GM12865 (cell line): ENCODE results near the gene GPC5.

ENCODE experiments used
- DNase-seq: peaks from one replicate; pipeline ENCODE4 v3.0.0; 2010; ENCODE audit warnings: low read depth
- H3K4me3 ChIP-seq: 2 replicates; pipeline ENCODE4 v1.5.1; 2011; ENCODE audit warnings: mild to moderate bottlenecking, low read depth, low read length, control low read depth
- TF ChIP-seq, protein P1 (sequence below): IDR thresholded peaks from 2 replicates; pipeline ENCODE4 v1.5.1; 2011; ENCODE audit warnings: low read length, control low read depth, low read depth, inconsistent platforms; ENCODE audit not compliant: insufficient read depth; ENCODE audit errors: missing control alignments

Gene GPC5

DNA sequence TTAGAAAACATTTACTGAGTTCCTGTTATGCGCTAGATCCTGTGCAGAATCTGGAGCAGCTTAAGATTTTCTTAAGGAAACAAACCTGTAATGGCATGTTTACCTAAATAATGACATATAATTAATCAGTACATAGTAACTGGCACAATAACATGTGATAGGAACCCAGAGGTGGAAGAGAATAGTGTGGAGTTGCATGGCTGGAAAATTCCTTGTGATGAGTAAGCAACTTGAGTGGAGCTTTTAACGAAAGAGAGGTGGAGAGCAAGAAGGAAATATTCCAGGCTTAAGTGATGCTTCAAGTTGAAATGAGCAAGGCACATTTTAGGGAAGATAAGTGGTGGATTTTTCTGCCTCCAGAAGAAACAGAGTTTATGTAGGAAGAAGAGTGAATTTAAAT, 9.2 kb upstream of the GPC5 start:
- TF ChIP-seq, protein P1, sequence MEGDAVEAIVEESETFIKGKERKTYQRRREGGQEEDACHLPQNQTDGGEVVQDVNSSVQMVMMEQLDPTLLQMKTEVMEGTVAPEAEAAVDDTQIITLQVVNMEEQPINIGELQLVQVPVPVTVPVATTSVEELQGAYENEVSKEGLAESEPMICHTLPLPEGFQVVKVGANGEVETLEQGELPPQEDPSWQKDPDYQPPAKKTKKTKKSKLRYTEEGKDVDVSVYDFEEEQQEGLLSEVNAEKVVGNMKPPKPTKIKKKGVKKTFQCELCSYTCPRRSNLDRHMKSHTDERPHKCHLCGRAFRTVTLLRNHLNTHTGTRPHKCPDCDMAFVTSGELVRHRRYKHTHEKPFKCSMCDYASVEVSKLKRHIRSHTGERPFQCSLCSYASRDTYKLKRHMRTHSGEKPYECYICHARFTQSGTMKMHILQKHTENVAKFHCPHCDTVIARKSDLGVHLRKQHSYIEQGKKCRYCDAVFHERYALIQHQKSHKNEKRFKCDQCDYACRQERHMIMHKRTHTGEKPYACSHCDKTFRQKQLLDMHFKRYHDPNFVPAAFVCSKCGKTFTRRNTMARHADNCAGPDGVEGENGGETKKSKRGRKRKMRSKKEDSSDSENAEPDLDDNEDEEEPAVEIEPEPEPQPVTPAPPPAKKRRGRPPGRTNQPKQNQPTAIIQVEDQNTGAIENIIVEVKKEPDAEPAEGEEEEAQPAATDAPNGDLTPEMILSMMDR = no peak
- no peak for DNase-seq

DNA sequence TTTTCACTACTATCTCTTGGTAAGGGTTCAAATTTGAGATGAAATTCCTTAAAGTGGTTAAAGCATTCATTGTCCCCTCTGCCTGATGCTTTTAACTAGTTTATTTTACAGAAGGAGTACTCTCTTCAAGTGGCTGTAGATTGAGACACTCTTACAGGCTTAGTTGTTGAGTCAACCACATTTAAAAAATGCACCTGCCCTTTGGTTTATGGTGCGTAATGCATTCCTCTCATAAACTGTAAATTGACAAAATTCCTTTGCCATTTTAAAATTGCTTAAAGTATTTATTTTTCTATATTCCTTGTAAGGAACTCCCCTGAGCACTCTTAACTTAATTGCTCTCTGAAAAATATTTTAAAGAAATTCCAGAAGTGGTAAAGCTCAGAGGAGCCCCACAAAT, 826 bp upstream of the GPC5 start:
- no peak overlapping the region for H3K4me3 ChIP-seq
- no peak for DNase-seq
- TF ChIP-seq, protein P1 = no peak

More for the DNA sequence above, 9.2 kb upstream of the GPC5 start:
- H3K4me3 ChIP-seq = no peak overlapping the region

DNA sequence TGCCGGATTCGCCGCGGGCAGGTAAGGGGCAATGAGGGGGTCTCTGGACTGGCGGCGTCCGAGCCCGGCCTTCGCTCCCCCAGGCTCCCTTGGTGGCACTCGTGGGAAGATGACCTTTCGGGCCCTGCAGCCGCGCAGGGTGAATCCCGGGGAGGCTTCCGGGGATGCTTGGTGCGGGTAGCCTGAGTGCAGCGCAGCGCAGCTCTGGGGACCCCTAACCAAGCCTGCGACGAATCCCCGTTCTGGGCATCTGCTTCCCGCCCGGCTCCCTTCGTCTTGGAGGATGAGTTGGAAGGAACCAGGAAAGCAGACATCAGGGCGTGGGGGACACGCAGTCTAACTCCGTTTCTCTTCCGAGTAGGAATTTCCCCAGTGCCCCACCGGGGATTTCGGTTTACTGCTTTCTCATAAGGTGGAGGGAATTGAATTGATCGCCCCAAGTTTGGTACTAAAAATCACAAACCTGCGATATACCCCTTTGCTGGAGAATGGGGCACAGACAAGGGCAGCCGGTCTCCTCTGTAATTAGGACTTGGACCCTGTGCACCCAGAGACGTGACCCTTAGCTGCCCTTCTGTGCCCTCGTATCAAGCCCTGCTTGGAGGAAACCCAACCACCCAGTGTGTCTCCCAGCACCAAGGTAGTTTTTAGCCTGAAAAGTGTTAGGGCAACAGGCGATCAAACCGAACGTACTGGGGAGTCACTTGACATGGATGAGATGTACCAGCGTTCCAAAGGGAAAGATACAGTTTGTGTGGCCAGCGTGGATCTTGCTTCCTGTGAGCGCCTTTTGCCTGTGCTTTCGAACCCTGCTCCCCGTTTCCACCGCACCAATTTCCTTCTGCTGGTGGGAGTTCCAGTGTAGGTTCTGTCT, 1.0 kb downstream of the GPC5 start:
- H3K4me3 ChIP-seq = peak overlapping the region; percentile 46
- TF ChIP-seq, protein P1 = no peak
- DNase-seq = no peak

DNA sequence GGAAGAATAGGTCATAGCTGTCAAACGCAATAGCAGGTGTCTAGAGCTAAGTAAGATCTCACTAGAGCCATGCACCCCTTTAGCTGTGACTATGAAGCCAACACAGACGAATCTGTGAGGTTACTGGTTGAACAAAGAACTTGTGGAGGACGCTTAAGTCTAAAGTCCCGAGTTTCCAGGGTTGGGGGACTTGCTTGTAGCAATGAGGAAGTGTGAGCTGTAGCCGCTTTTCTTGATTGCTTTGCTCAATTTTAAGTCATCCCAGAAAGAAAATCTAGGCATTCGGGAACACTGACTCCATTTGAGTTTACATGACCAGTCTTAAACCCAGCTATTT, 1.6 kb downstream of the GPC5 start:
- TF ChIP-seq, protein P1 = no peak
- no peak overlapping the region for H3K4me3 ChIP-seq
- no peak for DNase-seq

DNA sequence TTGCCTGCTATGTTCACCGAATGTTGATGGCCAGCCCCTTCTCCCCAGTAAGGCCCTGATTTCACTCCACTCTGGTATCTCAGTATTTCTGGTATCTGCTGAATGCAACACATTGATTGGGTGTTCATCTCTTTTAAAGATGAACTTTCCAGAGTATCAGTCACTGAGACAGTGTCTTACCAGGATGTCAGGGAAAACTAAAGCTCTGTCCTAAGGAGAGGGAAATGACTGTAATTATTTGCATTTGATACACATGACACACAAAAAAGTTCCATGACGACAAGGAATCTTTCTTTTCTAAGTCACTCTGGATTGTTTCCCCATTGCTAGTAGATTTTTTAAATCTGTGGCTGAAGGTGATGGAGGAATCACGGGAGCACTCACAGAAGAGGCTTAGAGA, 2.2 kb downstream of the GPC5 start:
- no peak overlapping the region for H3K4me3 ChIP-seq
- TF ChIP-seq, protein P1 = no peak
- DNase-seq = no peak

DNA sequence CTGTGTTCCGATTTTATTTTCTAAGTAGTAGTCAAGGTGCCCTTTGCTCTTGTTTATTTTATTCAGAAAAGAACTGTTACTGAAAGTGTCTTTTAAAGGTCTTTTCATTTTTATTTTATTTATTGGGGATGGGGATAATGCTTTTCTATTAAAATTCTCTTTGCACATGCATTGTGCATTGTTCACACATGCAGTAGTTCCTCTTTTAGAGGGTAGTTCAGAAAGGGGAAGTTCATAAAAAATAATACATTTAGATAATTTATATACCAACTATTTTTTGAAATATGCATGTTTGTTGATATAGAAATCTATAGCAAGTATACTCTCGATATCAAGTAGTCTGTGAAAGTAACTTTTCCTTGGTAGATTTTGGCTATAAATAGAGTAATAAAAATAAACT, 3.5 kb downstream of the GPC5 start:
- TF ChIP-seq, protein P1 = no peak

DNA sequence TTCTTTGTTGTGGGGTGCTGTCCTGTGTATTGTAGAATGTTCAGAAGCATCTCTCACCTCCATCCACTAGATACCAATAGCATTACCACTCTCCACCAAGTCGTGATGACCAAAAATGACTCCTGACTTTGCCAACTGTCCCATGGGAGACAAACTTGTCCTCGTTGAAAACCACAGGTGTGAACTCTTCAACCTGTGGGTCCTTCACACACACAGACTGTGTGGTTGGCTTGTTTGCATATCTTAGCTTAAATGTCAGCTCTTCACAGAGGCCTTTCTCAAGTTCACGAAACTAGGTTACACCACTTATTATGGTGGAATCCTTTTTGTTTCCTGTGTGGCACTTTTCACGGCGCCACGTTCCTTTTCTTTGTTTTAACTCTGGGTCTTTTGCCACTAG, 6.8 kb downstream of the GPC5 start:
- no peak overlapping the region for H3K4me3 ChIP-seq
- TF ChIP-seq, protein P1 = no peak
- peak; percentile 59 for DNase-seq

More for the DNA sequence above, 3.5 kb downstream of the GPC5 start:
- H3K4me3 ChIP-seq = no peak overlapping the region
- no peak for DNase-seq
